Spleen (tissue), 11 donors: Measurements from ENCODE around the gene OR4F15. TPM values are rescaled to one million over a fixed set of nuclear protein-coding genes. Genes with fewer than 3 reads are reported as not detected.
"Not testable (repeated sequence)": the region's sequence is repeated elsewhere in the genome, so short reads cannot be mapped to it uniquely, and the experiment has no call there.

Experiments used
- DNase-seq: peaks from one replicate; pipeline ENCODE4 v3.0.0-alpha.2; 2020
- H3K27ac ChIP-seq, 8 donors: fragments of 200-600 bp; sonication (generic) in 7 of 8; 1 replicate in 4 of 8; 2 replicates in 4 of 8; pipeline versions ENCODE4 v1.5.0 to v1.8.0; 2016 to 2021; ENCODE audit warnings: inconsistent platforms in 4 of 8, mild to moderate bottlenecking in 4 of 8, moderate library complexity in 1 of 8
- H3K27me3 ChIP-seq, 7 donors: fragments of 200-600 bp; sonication (generic) in 6 of 7; replicated peaks in 1 of 7; 1 replicate in 4 of 7; 2 replicates in 3 of 7; pipeline versions ENCODE4 v1.5.0 to v1.8.0; 2016 to 2021; ENCODE audit warnings: inconsistent platforms in 3 of 7, mild to moderate bottlenecking in 1 of 7
- H3K36me3 ChIP-seq, 6 donors: fragments of 200-600 bp; sonication (generic) in 5 of 6; 1 replicate in 4 of 6; 2 replicates in 2 of 6; pipeline versions ENCODE4 v1.5.0 to v1.8.0; 2016 to 2021; ENCODE audit warnings: inconsistent platforms in 2 of 6
- H3K4me1 ChIP-seq, 6 donors: fragments of 200-600 bp; sonication (generic) in 5 of 6; 1 replicate in 3 of 6; 2 replicates in 3 of 6; pipeline versions ENCODE4 v1.5.0 to v1.8.0; 2016 to 2021; ENCODE audit warnings: inconsistent platforms in 3 of 6
- H3K4me3 ChIP-seq, 8 donors: fragments of 200-600 bp; sonication (generic) in 7 of 8; 1 replicate in 4 of 8; 2 replicates in 4 of 8; pipeline versions ENCODE4 v1.5.0 to v1.8.0; 2016 to 2021; ENCODE audit warnings: inconsistent platforms in 4 of 8, mild to moderate bottlenecking in 4 of 8, moderate library complexity in 2 of 8
- H3K9me3 ChIP-seq, 8 donors: fragments of 200-600 bp; sonication (generic) in 7 of 8; 1 replicate in 4 of 8; 2 replicates in 4 of 8; pipeline versions ENCODE4 v1.5.0 to v1.8.0; 2016 to 2021; ENCODE audit warnings: inconsistent platforms in 4 of 8
- CTCF ChIP-seq, 11 experiments: fragments of 200-600 bp in 7 of 11; fragments of 450-650 bp in 4 of 11; sonication (generic) in 4 of 11; IDR thresholded peaks in 8 of 11; conservative IDR thresholded peaks in 3 of 11; 1 replicate in 7 of 11; 2 replicates in 4 of 11; pipeline versions ENCODE4 v1.4.0 to v1.8.0; 2016 to 2021; ENCODE audit warnings: antibody characterized with exemption in 11 of 11, inconsistent platforms in 4 of 11, mild to moderate bottlenecking in 1 of 11
- POLR2A ChIP-seq, 3 donors: fragments of 450-650 bp; IDR thresholded peaks; one replicate each; pipeline ENCODE4 v1.5.1; 2017; ENCODE audit warnings: antibody characterized with exemption in 3 of 3, mild to moderate bottlenecking in 1 of 3
- POLR2AphosphoS5 ChIP-seq, 3 donors: sonication (generic); formaldehyde crosslinking; IDR thresholded peaks; one replicate each; pipeline ENCODE4 v1.5.1; 2017; ENCODE audit warnings: antibody characterized with exemption in 3 of 3
- WGBS, 5 donors: extraction: QIAGEN DNeasy Blood & Tissue Kit in 3 of 5; methylation state at CpG; one replicate each; pipeline versions ENCODE4 v1.1.5 to v1.1.7; 2013 to 2018; 5-methylcytosine and 5-hydroxymethylcytosine counted together
- intact Hi-C: fragments of 100-400 bp; cut with DNase I; formaldehyde crosslinking; loops from one replicate; pipeline ENCODE4 v1.15.0; 2023; ENCODE audit warnings: low total_unique reads
- polyA plus RNA-seq, 3 donors: library from polyadenylated mRNA; stranded (reverse); fragments of 200-250 nt; gene quantifications; one replicate each; pipeline ENCODE4 v1.2.1, GENCODE V29; 2013
- total RNA-seq, 7 donors: library from RNA; depleted of rRNA in 3 of 7; stranded (reverse); fragments of >200 nt in 3 of 7; fragmentation: NEBNext Ultra II Directional in 4 of 7; extraction: Animal tissue kit (Norgen Biotek cat#: 25700) in 4 of 7; gene quantifications; one replicate each; pipeline versions ENCODE4 v1.1.0 to v1.2.1, GENCODE V29; 2016 to 2021
- donor health status: healthy with polysubstance abuse.
- donor health status: DM: no; HTN: no; CAD: no; lungs with moderate emphysema.
- donor health status: DM: no; HTN: no; CAD: no.
- donor health status: Bipolar disorder and iron deficiency.
- donor health status: healthy.
- donor health status: DM: no; HTN: no; CAD: no.
- donor health status: DM: yes; HTN: yes; CAD: no.

Gene OR4F15
- total and polyA plus RNA-seq, 10 donors = not detected

- Histone ChIP-seq H3K9me3 (no peaks in the 10 kb centered on the region), H3K27me3 (no peaks in the 10 kb centered on the region), H3K4me1 (no peaks in the 10 kb centered on the region), H3K27ac (no peak overlapping the region), H3K4me3 (no peak overlapping the region), H3K36me3 (peaks cover 0 to 9% (median 0%) of the 10 kb centered on the region in 6 donors)
- 89 to 95% (median 94%) methylated on average over 7 to 8 of the region's 8 CpGs for WGBS, 5 donors
- intact Hi-C loops = no loop called here
- DNase-seq = no peak
- TF ChIP-seq POLR2AphosphoS5 (IDR thresholded peaks at IDR 0.05) (no peak), CTCF (IDR thresholded peaks at IDR 0.05 in 8 of 11, conservative IDR thresholded peaks at IDR 0.05 in 3 of 11) (no peak), POLR2A (IDR thresholded peaks at IDR 0.05) (no peak)
Measured at GRCh38 chr15:101772921-101773320, 39.1 kb upstream of the OR4F15 start.

GRCh38 chr15:101773496-101774100 is 38.4 kb upstream of the OR4F15 start:
- H3K36me3 ChIP-seq = peaks cover 0 to 9% (median 0%) of the 10 kb centered on the region in 6 donors
- TF ChIP-seq POLR2A (IDR thresholded peaks at IDR 0.05) (no peak), CTCF (IDR thresholded peaks at IDR 0.05 in 8 of 11, conservative IDR thresholded peaks at IDR 0.05 in 3 of 11) (no peak)
- WGBS, 5 donors = 50 to 83% (median 68%) methylated on average over 4 to 7 of the region's 7 CpGs

GRCh38 chr15:101775136-101775535 is 36.9 kb upstream of the OR4F15 start:
- DNase-seq = no peak
- Histone ChIP-seq H3K4me1 (no peaks in the 10 kb centered on the region), H3K27ac (no peak overlapping the region), H3K9me3 (no peaks in the 10 kb centered on the region), H3K27me3 (no peaks in the 10 kb centered on the region), H3K4me3 (no peak overlapping the region), H3K36me3 (peaks cover 0 to 9% (median 0%) of the 10 kb centered on the region in 6 donors)
- TF ChIP-seq POLR2A (IDR thresholded peaks at IDR 0.05) (no peak), CTCF (IDR thresholded peaks at IDR 0.05 in 8 of 11, conservative IDR thresholded peaks at IDR 0.05 in 3 of 11) (no peak), POLR2AphosphoS5 (IDR thresholded peaks at IDR 0.05) (no peak)
- 92 to 97% (median 93%) methylated on average over 10 of the region's 10 CpGs for WGBS, 5 donors
- intact Hi-C loops = no loop called here

More at GRCh38 chr15:101773496-101774100, 38.4 kb upstream of the OR4F15 start:
- H3K27me3 ChIP-seq = no peaks in the 10 kb centered on the region
- no peaks in the 10 kb centered on the region for H3K4me1 ChIP-seq
- no peak overlapping the region for H3K27ac ChIP-seq
- H3K9me3 ChIP-seq = no peaks in the 10 kb centered on the region
- no peak overlapping the region for H3K4me3 ChIP-seq
- no peak for DNase-seq
- intact Hi-C loops = no loop called here

GRCh38 chr15:101778576-101778975 is 33.4 kb upstream of the OR4F15 start:
- DNase-seq, H3K4me3 ChIP-seq, H3K27me3 ChIP-seq, H3K4me1 ChIP-seq, H3K27ac ChIP-seq, H3K9me3 ChIP-seq, intact Hi-C loops, H3K36me3 ChIP-seq: not testable (repeated sequence)
- WGBS, 5 donors = 88 to 94% (median 90%) methylated on average over 10 of the region's 10 CpGs

- 0 to 26% (median 14%) methylated on average over 1 of the region's 1 CpG for WGBS, 5 donors
- H3K27ac ChIP-seq, H3K36me3 ChIP-seq, H3K4me1 ChIP-seq, DNase-seq, H3K27me3 ChIP-seq, H3K9me3 ChIP-seq, H3K4me3 ChIP-seq, intact Hi-C loops: not testable (repeated sequence)
Measured at GRCh38 chr15:101780225-101780624, 31.8 kb upstream of the OR4F15 start.
